HG03103 (cell line): ENCODE results near the gene SNRPD1.
"Not testable (repeated sequence)": the region's sequence is repeated elsewhere in the genome, so short reads cannot be mapped to it uniquely, and the experiment has no call there.

Experiments
- ATAC-seq: cut with Tn5 transposase; IDR thresholded peaks from one replicate; pipeline ENCODE4 v1.9.1; 2021; ENCODE audit warnings: low read depth; ENCODE audit not compliant: unreplicated experiment

SNRPD1 gene

GRCh38 chr18:21634588-21635199, 22.6 kb downstream of the SNRPD1 start:
- ATAC-seq: no peak

DNA sequence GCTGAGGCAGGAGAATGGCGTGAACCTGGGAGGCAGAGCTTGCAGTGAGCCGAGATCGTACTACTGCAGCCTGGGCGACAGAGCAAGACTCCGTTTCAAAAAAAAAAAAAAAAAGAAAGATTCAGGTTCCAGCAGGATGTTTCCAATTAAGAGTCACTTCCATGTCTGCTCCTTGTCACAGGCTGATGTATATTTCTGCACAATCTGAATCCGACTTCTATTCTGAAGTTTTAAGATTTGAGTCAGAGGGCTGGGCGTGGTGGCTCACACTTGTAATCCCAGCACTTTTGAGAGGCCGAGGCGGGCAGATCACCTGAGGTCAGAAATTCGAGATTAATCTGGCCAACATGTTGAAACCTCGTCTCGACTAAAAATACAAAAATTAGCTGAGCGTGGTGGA, 24.7 kb downstream of the SNRPD1 start:
- ATAC-seq: no peak

DNA sequence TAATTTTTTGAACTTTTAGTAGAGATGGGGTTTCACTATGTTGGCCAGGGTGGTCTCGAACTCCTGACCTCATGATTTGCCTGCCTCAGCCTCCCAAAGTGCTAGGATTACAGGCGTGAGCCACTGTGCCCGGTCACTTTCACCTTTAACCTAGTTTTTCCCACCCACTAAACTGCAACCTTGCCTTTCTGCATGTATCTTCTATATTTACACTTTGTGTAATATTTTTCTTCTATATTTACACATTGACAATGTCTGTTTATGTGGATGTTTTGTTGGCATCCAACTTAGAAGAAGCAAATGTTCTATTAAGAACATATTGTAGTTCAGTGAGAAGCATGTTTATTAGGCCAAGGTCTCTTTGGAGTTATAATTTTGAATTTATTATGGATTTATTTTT, 26.7 kb downstream of the SNRPD1 start:
- no peak for ATAC-seq

DNA sequence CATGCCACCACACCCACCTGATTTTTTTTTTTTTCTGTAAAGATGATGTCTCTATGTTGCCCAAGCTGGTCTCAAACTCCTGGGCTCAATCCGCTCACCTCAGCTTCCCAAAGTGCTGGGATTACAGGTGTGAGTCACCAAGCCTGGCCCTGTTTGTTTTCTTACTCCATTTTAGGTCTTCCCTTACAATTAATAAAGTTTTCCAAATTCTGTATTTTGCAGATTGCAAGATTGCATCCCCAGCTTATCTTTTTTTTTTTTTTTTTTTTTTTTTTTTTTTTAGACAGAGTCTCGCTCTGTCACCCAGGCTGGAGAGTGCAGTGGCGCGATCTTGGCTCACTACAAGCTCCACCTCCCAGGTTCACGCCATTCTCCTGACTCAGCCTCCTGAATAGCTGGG, 28.3 kb downstream of the SNRPD1 start:
- ATAC-seq: not testable (repeated sequence)

DNA sequence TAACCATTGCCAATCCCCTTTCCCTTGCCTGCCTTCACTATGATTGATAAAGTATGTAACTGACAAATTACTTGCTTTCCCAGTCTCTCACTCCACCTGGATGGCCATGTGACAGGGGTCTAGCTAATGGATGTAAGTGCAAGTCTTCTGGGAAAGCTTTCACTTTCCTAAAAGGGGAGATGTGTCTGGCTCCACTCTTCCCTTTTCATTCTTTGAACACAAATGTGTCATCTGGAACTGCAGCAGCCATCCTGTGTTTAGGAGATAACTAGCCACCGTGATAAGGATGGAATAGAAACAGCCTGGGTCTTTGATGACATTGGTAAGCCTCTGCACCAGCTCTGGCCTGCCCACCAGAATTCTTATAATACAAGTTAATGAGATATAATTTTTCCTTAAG, 38.2 kb downstream of the SNRPD1 start:
- ATAC-seq: no peak

DNA sequence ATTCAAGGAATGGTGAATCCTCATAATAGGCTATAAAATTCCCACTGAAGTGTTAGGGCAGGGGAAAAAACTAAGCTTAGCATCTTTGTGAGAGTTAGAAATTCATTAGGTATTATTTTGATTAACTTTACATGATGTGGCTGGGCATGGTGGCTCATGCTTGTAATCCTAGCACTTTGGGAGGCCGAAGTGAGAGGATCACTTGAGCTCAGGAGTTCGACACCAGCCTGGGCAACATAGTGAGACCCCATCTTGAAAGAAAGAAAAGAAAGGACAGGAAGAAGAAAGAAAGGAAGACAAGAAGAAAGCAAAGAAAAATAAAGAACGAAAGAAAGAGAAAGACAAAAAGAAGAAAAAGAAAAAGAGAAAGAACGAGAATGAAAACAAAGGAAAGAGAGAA, 40.0 kb downstream of the SNRPD1 start:
- ATAC-seq: no peak

DNA sequence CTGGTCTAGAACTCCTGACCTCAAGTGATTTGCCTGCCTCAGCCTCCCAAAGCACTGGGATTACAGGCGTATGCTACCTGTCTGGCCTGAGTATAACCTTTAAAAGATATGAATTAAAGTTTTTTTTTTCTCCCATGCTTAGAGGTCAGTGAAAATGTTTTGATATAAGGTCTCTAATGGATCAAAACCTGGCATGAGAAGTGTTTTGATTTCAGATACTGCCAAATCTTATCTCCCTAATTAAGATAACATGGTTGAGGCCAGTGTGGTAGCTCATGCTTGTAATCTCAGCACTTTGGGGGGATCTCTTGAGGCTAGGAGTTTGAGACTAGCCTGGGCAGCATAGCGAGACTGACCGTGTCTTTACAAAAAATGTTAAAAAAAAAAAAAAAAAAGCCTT, 41.2 kb downstream of the SNRPD1 start:
- no peak for ATAC-seq

GRCh38 chr18:21656402-21656801, 44.3 kb downstream of the SNRPD1 start:
- no peak for ATAC-seq

- ATAC-seq: no peak
Measured at GRCh38 chr18:21660078-21660477, 48.0 kb downstream of the SNRPD1 start.

- no peak for ATAC-seq
Measured at GRCh38 chr18:21662581-21662980, 50.5 kb downstream of the SNRPD1 start.

DNA sequence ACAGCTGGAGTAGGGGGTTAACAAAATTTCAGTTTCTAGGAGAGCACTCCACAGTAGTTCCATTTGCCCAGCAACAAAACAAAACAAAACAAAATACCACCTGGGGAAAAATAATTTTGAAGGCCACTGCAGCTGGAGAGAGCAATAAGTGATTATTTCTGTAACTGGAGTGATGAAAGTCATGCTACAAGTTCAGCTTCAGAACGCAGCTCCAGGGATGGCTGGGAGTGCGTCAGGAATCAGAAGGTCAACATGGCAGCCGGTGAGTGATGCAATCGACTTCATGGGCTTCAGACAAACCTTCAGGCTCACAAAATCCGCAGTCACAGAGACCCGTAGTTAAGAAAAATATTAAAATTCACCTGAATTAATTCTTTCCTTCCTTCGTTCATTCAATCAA, 51.5 kb downstream of the SNRPD1 start:
- no peak for ATAC-seq

DNA sequence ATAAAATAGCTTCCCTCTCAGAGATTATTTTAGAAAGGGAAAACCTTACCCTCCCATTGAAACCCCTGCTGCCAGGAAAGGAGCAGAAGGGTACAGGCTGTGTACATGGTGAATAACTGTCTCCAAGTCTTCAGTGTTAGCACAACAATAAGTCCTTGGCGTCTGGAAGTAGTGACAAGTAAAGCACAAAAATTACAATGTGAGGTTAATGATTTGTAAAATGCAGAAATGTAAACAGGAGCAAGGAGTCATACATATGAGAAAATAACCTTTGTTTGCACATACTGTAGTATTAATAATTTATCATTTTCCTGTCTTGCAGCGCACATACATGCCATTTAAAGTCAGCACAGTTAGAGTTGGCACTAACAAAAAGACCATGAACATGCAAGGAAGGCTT, 52.0 kb downstream of the SNRPD1 start:
- no peak for ATAC-seq

GRCh38 chr18:21669736-21670285, 57.7 kb downstream of the SNRPD1 start:
- ATAC-seq: no peak

GRCh38 chr18:21672521-21673267, 60.6 kb downstream of the SNRPD1 start:
- ATAC-seq: no peak

- ATAC-seq: not testable (repeated sequence)
Measured at GRCh38 chr18:21675354-21675753, 63.2 kb downstream of the SNRPD1 start.

GRCh38 chr18:21678859-21679258, 66.7 kb downstream of the SNRPD1 start:
- ATAC-seq: no peak

- ATAC-seq: no peak
Measured at GRCh38 chr18:21680161-21680560, 68.0 kb downstream of the SNRPD1 start.

- no peak for ATAC-seq
Measured at GRCh38 chr18:21682371-21683051, 70.4 kb downstream of the SNRPD1 start.
